ENCODE measurements around the gene CD86. TPM values are rescaled to one million over a fixed set of nuclear protein-coding genes. Genes with fewer than 3 reads are reported as not detected.

Gene CD86
- total RNA-seq, 1 experiment from 2014 or later = not detected

DNA sequence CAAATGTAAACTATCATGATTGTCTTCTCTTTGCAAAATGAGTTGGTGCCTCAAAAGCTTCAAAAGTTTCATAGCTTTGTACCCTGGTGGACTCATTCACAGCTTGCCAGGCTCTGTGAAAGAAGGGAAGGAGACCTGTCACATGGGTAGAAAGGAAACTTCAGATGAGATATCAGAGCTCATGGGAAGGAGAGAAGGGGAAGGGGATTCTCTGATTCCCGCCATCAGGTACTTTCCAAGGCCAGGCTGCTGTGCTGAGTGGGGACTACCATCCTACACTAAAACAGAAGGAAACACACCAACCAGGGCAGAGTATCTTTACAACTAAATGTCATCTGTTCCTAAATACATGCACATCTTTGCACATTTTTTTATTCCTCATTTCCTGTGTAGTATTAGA, 42.3 kb upstream of the CD86 start:
- Histone ChIP-seq H3K36me3 (ENCODE audit: control insufficient read depth in 1 of 2, insufficient read depth in 2 of 2, low read length in 2 of 2) (no peaks in the 10 kb centered on the region), H4K20me1 (ENCODE audit: insufficient read depth) (no peaks in the 10 kb centered on the region), H3K9me2 (ENCODE audit: insufficient read depth) (no peaks in the 10 kb centered on the region), H3K27ac (ENCODE audit: low read depth, low read length) (no peak overlapping the region), H3K9ac (ENCODE audit: low read length) (no peak overlapping the region), H3K4me1 (ENCODE audit: control insufficient read depth in 1 of 2, insufficient read depth in 2 of 2, low read length in 2 of 2) (no peaks in the 10 kb centered on the region), H3K79me2 (ENCODE audit: insufficient read depth, low read length) (no peaks in the 10 kb centered on the region), H3K9me3 (ENCODE audit: control insufficient read depth in 1 of 2, insufficient read depth in 1 of 2, low read depth in 1 of 2, low read length in 2 of 2) (no peaks in the 10 kb centered on the region), H3K4me3 (replicated peaks in 1 of 2; ENCODE audit: low read depth in 1 of 2, low read length in 2 of 2) (no peak overlapping the region), H3K27me3 (ENCODE audit: insufficient read depth, low read length) (no peaks in the 10 kb centered on the region), H3K4me2 (ENCODE audit: low read length) (no peak overlapping the region), H2AFZ (ENCODE audit: low read depth, low read length, poor library complexity, severe bottlenecking) (no peak overlapping the region)
- no peak for TF ChIP-seq POLR2AphosphoS5 (IDR thresholded peaks at IDR 0.05; ENCODE audit: low read depth, low read length)
- no peak for TF ChIP-seq EGR1 (IDR thresholded peaks at IDR 0.05; ENCODE audit: low read depth)
- TF ChIP-seq CBX3 (IDR thresholded peaks at IDR 0.05; ENCODE audit: low read depth) = no peak
- TF ChIP-seq RAD21 (IDR thresholded peaks at IDR 0.05; ENCODE audit: low read depth) = no peak
- TF ChIP-seq CEBPB (IDR thresholded peaks at IDR 0.05; ENCODE audit: low read depth) = no peak
- TF ChIP-seq JUND (IDR thresholded peaks at IDR 0.05) = no peak
- ChIA-PET RAD21 (ENCODE audit: low non-redundant PET in 1 of 2, low total read pairs in 2 of 2, uncharacterized antibody in 2 of 2, unreplicated experiment in 2 of 2) (no interaction called here), CTCF (interaction anchor here (2.4 kb wide), 1 partner anchor 17 kb away, joined by 7 read pairs; no protein-coding TSS in a partner anchor), POLR2A (no interaction called here)
- DNase-seq (ENCODE audit: low read depth, low spot score) = no peak
- intact Hi-C loops (cut with micrococcal nuclease) = no loop called here
- no TSS peak for BruUV-seq (replicated peaks)
- no peak for ATAC-seq

DNA sequence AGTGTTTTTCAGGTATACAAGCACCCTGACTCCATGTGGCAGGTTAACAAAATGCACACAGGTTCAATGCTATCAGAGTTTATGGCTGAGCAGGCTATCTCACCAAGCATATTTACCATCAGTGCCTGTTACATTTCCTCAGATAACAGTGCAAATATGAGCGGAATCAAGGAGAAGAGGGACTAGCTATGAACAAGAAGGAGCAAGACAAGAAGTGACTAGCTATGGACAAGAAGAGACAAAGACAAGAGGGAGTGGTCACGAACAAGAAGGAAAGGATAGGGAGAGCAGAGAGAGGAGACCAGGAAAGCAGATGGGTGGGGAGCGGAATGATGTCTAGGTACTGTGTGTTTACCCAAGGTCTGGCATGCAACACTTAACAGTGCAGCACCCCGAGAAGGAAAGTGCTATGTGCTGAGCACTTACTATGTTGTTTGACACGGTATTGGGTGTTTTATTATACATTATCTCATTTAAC, 41.7 kb upstream of the CD86 start:
- no peaks in the 10 kb centered on the region for H3K27me3 ChIP-seq (ENCODE audit: insufficient read depth, low read length)
- POLR2A ChIA-PET = no interaction called here
- no peak overlapping the region for H3K27ac ChIP-seq (ENCODE audit: low read depth, low read length)
- CTCF ChIA-PET = no interaction called here
- H3K9ac ChIP-seq (ENCODE audit: low read length) = no peak overlapping the region
- H3K4me3 ChIP-seq (replicated peaks in 1 of 2; ENCODE audit: low read depth in 1 of 2, low read length in 2 of 2) = no peak overlapping the region
- no peaks in the 10 kb centered on the region for H4K20me1 ChIP-seq (ENCODE audit: insufficient read depth)
- no peaks in the 10 kb centered on the region for H3K36me3 ChIP-seq (ENCODE audit: control insufficient read depth in 1 of 2, insufficient read depth in 2 of 2, low read length in 2 of 2)
- no peaks in the 10 kb centered on the region for H3K4me1 ChIP-seq (ENCODE audit: control insufficient read depth in 1 of 2, insufficient read depth in 2 of 2, low read length in 2 of 2)
- intact Hi-C loops (cut with micrococcal nuclease) = no loop called here
- DNase-seq (ENCODE audit: low read depth, low spot score) (no peak), ATAC-seq (no peak)
- no peaks in the 10 kb centered on the region for H3K9me2 ChIP-seq (ENCODE audit: insufficient read depth)
- no peak overlapping the region for H2AFZ ChIP-seq (ENCODE audit: low read depth, low read length, poor library complexity, severe bottlenecking)
- H3K4me2 ChIP-seq (ENCODE audit: low read length) = no peak overlapping the region
- RAD21 ChIA-PET (ENCODE audit: low non-redundant PET in 1 of 2, low total read pairs in 2 of 2, uncharacterized antibody in 2 of 2, unreplicated experiment in 2 of 2) = no interaction called here
- no peaks in the 10 kb centered on the region for H3K79me2 ChIP-seq (ENCODE audit: insufficient read depth, low read length)
- no TSS peak for BruUV-seq (replicated peaks)
- H3K9me3 ChIP-seq (ENCODE audit: control insufficient read depth in 1 of 2, insufficient read depth in 1 of 2, low read depth in 1 of 2, low read length in 2 of 2) = no peaks in the 10 kb centered on the region
- TF ChIP-seq TCF7L2 (IDR thresholded peaks at IDR 0.05; ENCODE audit: borderline replicate concordance, extremely low read depth, insufficient read depth, insufficient read length) (no peak), RAD21 (IDR thresholded peaks at IDR 0.05; ENCODE audit: low read depth) (no peak)
- TF ChIP-seq, protein P1, sequence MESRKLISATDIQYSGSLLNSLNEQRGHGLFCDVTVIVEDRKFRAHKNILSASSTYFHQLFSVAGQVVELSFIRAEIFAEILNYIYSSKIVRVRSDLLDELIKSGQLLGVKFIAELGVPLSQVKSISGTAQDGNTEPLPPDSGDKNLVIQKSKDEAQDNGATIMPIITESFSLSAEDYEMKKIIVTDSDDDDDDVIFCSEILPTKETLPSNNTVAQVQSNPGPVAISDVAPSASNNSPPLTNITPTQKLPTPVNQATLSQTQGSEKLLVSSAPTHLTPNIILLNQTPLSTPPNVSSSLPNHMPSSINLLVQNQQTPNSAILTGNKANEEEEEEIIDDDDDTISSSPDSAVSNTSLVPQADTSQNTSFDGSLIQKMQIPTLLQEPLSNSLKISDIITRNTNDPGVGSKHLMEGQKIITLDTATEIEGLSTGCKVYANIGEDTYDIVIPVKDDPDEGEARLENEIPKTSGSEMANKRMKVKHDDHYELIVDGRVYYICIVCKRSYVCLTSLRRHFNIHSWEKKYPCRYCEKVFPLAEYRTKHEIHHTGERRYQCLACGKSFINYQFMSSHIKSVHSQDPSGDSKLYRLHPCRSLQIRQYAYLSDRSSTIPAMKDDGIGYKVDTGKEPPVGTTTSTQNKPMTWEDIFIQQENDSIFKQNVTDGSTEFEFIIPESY (IDR thresholded peaks at IDR 0.05; ENCODE audit: extremely low read depth, insufficient replicate concordance, low read length) = no peak
- TF ChIP-seq, protein P2, sequence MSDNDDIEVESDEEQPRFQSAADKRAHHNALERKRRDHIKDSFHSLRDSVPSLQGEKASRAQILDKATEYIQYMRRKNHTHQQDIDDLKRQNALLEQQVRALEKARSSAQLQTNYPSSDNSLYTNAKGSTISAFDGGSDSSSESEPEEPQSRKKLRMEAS (IDR thresholded peaks at IDR 0.05) = no peak

All from HCT116 (cell line).